GM15510 (cell line): ENCODE data around the gene CDK9.

Source experiments
- POLR2A ChIP-seq: IDR thresholded peaks from 3 replicates; pipeline ENCODE4 v1.6.1; 2011; ENCODE audit warnings: borderline replicate concordance; ENCODE audit not compliant: insufficient read length; ENCODE audit errors: extremely low read depth

Gene CDK9

GRCh38 chr9:127814619-127815511 is 29.0 kb downstream of the CDK9 start:
- no peak for TF ChIP-seq POLR2A

GRCh38 chr9:127815512-127816361 is 29.9 kb downstream of the CDK9 start:
- TF ChIP-seq POLR2A: no peak

- no peak for TF ChIP-seq POLR2A
Observed at GRCh38 chr9:127816362-127816725, 30.5 kb downstream of the CDK9 start.

GRCh38 chr9:127816728-127817127 is 30.9 kb downstream of the CDK9 start:
- TF ChIP-seq POLR2A: no peak

- TF ChIP-seq POLR2A: no peak
Observed at GRCh38 chr9:127817881-127818434, 32.1 kb downstream of the CDK9 start.

GRCh38 chr9:127818574-127818973 is 32.7 kb downstream of the CDK9 start:
- no peak for TF ChIP-seq POLR2A

- TF ChIP-seq POLR2A: no peak
Observed at GRCh38 chr9:127822108-127822507, 36.3 kb downstream of the CDK9 start.

- no peak for TF ChIP-seq POLR2A
Observed at GRCh38 chr9:127825319-127826051, 39.7 kb downstream of the CDK9 start.

- no peak for TF ChIP-seq POLR2A
Observed at GRCh38 chr9:127826253-127826913, 40.5 kb downstream of the CDK9 start.

- no peak for TF ChIP-seq POLR2A
Observed at GRCh38 chr9:127828262-127829031, 42.6 kb downstream of the CDK9 start.

GRCh38 chr9:127829205-127829906 is 43.5 kb downstream of the CDK9 start:
- no peak for TF ChIP-seq POLR2A

GRCh38 chr9:127832248-127832647 is 46.4 kb downstream of the CDK9 start:
- TF ChIP-seq POLR2A: no peak

GRCh38 chr9:127833555-127833954 is 47.7 kb downstream of the CDK9 start:
- no peak for TF ChIP-seq POLR2A

GRCh38 chr9:127835991-127836516 is 50.2 kb downstream of the CDK9 start:
- TF ChIP-seq POLR2A: no peak
